Stimulated activated CD8-positive, alpha-beta memory T cell treated with anti-CD3 and anti-CD28 coated beads, Interleukin-15, amount 100 ng/mL, for 4 hours (primary cell): ENCODE data around the gene DHX16.
"Not testable (repeated sequence)": the region's sequence is repeated elsewhere in the genome, so short reads cannot be mapped to it uniquely, and the experiment has no call there.

Experiments used
- DNase-seq, 2 donors: peaks; one replicate each; pipeline ENCODE4 v3.0.0-alpha.2; 2020; ENCODE audit warnings: low read depth in 2 of 2

The DHX16 gene

DNA sequence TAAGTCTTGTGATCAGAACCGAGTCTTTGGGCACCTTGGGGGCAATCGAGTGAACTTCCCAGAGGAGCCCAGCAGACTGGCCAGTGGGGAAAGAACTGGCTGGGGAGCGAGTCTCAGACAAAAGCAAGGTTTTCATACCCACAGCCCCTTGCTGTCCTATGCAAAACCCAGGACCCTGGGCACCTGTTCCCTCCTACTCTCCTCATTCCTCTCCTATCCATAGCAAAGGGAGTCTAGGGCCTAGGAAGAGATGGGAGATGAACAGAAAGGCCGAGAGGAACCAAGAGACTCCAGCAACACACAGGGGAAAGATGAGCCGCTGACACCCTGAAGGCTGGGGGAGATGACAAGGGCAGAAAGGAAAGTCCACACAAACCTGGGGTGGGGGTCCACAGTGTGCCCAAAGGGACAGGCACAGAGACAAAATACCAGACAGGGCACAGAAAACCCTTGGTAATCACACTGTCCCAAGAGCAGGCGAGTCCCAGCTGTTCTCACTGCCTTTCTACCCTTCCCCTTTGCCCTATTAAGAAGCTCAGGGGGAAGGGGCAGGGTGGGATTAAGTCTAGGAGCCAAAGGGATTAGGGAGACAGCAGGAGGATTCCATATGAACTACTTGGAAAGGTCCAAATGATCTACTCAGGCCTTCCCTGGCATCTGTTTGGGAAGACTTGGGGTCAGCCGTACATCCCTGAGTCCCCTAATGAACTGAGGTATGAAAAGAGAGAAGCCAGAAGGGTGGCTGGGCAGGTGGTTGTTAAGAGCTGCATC is 7.1 kb upstream of the DHX16 start:
- DNase-seq = no peak

DNA sequence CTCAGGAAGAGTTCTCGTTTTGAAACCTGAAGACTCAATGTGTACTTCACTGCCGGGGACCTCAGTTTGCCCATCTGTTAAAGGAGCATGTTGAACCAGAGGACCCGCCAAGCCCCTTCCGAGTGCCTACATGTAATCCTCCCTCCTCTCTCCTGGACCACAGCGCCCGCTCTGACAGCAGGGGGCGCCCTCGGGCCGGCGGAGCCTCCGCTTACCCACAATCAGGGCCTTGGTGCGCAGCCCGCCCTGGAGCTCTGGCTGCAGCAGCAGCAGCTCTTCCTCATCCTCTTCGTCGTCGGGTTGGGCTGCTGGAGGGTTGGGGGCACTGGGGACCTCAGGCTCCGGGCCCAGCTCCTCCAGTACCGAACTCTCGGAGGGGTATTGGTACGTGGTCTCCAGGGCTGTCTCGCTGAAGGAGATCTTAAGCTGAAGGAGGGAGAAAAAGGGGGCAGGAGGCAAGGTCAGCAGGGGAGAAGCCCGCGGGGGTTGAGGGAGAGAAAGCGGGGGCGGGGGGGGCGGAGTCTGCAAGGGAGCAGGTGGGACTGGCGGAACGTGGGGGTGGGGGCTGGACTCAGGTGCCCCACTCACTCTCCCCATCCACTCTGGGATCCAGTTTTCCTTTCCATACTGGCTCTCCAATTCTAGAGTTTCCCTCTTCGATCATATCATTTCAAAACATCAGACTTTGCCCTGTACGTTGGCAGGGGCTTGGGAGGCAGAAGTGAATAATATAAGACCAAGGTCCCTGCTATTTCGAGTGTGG is 6.3 kb upstream of the DHX16 start:
- peak; percentile 77 to 78 for DNase-seq

DNA sequence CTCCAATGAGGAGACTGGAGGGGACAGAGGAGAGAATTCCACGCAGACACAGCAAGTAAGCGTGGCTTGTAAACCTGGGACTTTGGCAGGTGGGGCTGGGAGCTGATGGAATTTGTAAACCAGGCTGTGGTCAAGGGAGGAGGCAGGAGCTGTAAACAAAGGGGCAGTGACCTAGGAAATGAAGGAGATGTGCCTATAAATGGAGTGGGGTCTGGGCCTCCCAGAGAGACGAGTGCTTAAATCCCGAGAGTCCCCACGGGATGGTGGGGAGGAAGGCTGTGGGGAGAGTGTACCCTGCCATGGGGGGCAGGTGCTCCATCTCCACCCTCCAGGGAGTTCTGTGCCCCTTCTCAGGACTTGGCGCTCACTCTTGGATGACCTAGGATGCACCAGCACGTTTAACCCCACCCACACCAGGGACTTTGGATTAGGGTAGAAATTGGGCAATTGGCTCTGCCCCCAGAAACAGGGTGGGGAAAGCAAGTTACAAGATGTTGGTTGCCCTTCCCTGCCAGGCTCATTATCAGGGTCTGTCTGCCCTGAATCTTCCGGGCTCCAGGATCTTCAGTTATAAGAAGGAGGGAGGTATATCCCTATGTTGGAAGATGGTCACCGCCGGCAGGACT is 4.0 kb upstream of the DHX16 start:
- DNase-seq = no peak

DNA sequence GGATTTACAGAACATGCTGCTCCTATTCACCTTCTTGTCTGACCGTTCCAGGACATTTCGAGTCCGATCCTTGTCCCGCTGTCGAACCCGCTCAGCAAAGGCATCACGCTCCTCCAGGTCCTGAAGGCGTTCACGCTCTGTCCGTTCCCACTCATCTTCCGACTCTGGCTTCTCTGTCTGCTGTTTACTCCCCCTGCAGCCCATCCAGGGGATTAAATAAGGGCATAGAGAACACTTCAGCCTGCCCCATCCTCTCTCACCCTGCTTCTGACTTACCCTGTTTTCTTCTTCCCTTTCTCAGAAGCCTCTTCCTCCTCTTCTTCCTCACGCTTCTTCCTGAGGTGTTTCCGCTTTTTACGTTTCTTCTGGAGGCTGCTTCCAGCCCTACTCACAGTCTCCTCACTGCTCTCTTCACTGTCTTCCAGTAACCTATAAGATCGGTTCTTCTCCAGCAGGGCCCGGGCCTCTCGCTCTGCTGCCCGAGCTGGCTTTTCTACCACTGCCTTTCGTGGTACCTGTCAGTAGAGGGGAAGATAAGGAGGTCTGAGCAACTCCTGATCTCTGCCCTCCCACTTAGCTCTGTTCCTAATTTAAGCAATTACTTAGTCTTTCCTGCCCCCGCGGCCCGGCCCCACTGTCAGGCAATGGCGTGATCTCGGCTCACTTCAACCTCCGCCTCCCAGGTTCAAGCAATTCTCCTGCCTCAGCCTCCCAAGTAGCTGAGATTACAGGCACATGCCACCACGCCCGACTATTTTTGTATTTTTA is 1.9 kb downstream of the DHX16 start:
- no peak for DNase-seq

- DNase-seq = not testable (repeated sequence)
Observed at GRCh38 chr6:30666300-30666699, 6.5 kb downstream of the DHX16 start.

DNA sequence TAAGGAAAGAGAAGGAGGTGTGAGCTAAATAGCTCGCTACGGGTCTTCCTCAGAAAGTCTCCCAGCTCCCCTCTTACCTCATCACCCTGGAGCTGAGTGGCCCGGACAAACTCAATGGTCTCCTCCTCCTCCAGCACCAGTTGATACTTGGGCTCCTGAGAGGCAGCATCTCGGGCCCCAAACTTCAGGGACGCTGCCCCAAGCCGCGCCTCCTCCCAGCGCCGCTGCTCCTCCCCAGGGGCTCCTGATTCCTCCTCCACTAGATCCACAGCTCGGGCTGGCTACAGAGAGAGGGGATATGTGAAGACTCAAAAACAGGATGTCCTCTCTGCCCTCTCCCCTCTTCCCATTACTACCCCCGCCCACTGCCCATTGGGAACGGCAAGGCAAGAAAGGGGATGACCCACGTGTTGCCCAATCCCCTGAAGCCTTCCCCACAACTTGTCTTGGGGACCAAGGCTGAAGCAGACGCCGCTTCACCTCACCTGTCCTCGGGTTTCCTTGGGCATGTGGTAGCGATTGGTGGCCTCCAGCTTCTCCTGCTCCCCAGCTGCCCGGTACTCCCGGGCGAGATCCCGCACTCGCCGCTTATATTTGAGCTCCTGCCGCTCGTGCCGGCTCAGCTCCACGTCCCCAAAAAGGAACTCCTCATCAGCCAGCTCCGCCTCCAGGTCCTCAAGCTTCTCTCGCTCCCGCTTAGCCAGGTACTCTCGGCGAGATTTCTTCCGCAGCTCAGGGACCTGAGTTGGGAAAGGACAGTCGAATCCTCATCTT is 7.6 kb downstream of the DHX16 start:
- no peak for DNase-seq

DNA sequence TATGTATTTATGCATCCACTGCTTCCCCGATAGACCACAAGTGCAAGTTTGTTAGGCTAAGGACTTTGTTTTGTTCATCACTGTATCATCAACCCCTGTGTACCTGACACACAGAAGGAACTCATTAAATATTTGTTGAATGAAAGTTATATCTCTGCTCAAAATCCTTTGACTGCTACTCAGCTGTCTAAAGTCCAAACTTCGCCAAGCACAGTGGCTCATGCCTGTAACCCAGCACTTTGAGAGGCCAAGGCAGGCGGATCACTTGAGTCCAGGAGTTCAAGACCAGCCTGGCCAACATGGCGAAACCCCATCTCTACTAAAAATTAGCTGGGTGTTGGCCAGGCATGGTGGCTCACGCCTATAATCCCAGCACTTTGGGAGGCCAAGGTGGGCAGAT is 14.9 kb downstream of the DHX16 start:
- DNase-seq = not testable (repeated sequence)

DNA sequence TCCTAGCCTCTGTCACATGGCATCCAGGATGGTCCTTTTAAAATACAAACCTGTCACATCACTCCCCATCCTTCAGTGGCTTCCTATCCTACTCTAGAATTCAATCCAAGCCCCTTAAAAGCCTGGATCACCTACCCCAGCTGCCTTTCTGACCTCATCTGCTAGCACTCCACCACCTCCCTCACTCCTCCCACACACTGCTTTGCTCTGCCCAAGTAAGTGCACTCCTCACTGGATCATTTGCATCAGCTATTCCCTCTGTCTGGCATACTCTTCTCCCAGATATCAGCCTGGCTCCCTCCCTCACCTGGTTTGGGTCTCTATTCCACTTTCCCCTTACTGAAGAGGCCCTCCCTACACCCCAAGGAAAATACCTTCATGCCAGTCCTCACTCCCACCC is 15.4 kb downstream of the DHX16 start:
- DNase-seq = no peak

GRCh38 chr6:30656513-30656912 is 16.3 kb downstream of the DHX16 start:
- no peak for DNase-seq

DNA sequence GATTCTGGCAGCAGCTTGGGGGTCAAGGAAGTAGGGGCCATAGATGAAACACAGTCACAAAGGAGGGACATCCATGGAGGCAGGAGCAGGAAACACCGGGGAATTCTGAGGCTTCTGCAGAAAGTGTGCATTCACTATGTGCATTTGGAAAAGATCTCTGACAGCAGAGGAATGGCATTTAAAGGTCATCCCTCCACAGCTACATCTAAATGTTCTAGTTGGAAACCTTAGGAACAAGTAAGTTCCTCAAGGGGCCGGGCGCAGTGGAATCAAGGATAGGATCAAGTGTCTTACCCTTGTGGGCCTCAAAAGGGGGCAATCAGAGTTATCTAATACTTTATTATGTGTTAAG is 17.1 kb downstream of the DHX16 start:
- no peak for DNase-seq

DNA sequence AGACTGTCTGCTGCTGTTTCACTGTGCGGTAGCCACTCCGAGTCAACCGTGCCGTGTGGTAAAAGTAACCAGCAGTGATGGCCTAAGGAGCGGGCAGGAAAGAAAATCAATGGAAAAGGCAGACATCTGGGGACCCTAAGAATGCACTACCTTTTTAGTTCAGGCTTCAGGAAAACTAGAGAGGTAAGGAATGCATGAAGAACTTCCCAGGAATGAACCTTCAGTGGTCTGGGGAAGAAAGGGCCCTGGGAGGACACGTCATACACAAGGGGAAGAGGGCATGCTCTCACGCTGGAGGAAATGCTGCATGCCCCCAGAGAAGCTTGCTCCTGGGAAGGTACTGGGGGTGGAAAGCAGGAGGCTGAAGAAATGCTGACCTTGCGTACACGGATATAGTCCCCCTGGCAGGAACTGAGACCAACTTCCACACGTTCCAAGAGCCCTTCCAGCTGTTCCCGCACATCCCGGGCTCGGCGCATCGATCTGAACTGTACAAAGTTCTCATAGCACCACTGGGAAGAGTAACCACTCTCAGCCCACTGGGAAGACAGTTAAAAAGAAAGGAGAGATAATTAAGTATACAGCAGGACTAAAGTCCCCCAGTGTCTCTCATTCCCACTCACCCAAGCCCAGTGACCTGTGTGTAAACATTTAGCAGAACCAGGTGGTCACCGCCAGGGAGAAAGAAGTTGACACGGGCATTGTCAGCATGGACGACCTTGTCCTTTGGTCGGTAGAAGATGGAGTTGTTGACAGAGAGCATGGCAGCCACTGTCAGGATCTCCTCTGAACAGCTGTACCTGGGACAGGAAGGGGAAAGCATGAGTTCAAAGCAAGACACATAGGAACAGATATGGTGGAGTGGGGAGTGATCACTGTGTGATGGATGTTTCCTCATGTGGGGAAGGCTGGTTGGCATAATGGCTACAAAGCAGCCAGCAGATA is 17.7 kb downstream of the DHX16 start:
- no peak for DNase-seq

- DNase-seq = no peak
Observed at GRCh38 chr6:30651143-30651542, 21.7 kb downstream of the DHX16 start.

DNA sequence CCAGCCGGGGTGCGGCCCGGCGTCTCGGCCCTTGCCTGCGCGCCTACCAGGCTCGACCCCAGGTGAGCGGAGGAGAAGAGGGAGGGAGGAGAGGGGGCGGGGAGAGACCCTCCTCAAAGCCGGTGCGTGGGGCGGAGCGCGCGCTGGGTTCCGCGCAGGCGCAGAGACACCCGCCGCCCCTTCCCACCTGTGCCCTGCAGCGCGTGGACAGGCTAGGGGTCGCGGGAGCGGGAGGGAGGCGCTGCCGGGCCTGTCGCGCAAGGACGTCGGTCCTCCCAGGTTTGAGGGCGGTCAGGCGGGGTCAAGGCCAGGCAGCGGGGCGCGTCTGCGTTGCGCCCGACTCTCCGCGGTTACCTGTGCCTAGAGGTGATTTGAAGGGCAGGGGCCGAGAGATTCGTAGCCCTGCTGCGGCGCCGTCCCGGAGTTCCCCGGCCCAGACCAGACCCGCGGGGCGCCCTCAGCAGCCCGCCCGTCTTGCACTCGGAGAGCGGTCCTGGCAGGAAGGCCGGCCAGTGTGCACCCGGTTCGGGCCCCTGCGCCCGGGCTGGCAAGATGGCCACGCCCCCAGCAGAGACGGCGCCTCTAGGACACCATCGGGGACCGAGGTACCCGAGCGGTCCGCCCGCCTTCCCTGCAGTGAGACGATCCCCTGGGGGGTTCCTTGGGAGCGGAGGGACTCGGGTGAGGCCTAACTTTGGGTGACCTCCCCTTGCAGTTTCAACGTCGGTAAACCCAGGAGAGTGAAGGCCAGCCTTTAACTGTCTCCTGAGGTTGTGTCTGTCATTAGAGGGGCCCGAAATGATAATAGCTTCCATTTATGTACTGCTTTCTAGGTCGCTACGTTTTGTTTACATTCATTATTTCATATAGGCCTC is 25.3 kb downstream of the DHX16 start:
- DNase-seq = peak; percentile 48 to 50

DNA sequence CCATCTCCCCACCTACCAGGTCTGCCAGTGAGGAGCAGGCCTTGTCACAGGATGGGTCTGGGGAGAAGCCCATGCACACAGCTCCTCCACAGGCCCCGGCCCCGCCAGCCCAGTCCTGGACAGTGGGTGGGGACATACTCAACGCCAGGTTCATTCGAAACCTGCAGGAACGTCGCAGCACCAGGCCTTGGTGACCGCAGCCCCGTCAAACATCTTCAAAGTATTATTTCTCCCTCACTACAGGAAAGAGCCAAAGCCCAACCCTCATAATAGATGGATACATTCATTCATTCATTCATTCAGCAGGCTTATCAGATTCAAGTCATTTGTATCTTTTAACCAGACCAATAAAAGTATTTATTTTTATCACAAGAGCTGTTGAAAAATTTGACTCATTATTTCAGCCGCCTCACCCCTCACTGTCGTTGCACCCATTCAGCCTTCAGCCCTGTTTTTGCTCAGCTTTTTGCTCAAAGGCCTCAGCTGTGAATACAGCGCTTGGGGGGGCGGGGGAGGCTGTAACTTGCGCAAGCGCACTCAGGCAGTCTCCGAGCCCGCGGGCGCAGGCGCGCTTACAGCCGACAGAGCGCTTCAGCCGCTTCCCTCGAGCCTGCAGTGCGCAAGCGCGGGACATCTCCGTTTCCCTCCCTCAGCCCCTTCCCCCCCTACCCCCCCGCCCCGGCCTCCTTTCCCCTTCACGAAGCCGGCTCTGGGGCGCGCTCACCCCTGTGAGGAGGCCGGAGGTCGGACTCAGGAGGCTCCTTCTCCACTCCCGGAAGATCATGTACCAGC is 26.2 kb downstream of the DHX16 start, which contains the start of gene C6orf136:
Gene C6orf136 (plus strand): TSS at position 684 of the 792 bp plus-strand sequence. CDS start 99 bp downstream, at position 783.
- DNase-seq = peak; percentile 87 to 88

- DNase-seq = no peak
Observed at GRCh38 chr6:30645989-30646388, 26.8 kb downstream of the DHX16 start.

DNA sequence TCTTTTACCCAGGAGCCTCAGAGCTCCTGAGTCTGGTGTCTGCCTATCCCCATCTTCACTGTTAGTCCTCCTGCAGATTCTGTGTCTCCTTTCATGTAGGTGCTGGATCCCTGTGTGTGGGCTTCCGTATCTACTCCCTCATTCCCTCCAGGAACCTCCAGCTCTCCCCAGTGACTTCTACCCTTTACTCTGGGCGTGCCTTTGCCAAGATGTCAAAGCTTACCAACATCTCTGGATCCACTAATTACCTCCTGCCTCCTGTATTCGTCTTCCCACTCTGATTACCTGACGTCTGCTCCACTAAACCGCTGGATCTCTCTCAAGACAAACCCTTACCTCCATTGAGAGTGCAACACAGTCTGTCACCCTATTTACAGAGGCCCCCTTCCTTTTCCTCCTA is 28.0 kb downstream of the DHX16 start:
- no peak for DNase-seq

DNA sequence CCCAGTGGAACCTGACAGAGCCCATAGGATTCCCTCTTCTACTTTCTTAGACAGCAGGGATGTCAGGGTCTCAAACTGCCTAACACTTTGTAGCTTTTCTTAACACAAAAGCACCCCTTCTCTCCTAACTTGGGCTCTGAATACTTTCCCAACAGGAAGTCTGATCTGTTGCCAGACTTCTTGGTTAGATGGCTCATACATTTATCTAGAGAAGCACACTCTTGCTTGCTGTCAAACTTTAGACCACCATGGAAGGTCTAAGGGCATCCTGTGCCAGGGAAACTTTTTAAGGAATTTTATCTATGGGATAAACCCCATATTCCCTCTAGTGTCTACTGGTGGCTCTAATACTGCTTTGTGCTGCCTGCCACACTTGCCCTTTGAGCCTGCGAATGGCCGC is 29.1 kb downstream of the DHX16 start:
- DNase-seq = no peak

DNA sequence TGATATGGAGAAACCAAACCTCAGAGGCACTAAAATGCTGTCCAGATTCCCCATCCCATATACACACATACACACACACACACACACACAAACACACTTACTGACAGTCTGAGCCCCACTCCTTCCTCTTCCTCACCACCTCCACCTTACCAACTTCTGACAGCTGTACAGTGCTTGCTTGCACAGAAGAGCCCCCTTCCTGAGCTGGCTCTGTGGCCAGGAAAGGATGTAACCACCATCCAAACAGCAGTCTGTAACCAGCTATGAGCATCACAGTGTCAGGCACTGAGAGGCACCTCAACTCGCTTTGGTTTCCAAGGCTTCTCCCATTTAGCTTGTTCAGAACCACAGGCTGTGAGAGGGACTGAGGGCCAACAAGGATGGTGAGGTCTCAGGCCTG is 31.8 kb downstream of the DHX16 start:
- no peak for DNase-seq
